HG03520 (cell line): ENCODE results near the gene TAGLN2.
"Not testable (repeated sequence)": the region's sequence is repeated elsewhere in the genome, so short reads cannot be mapped to it uniquely, and the experiment has no call there.

Experiments
- ATAC-seq: cut with Tn5 transposase; IDR thresholded peaks from one replicate; pipeline ENCODE4 v1.9.1; 2021; ENCODE audit warnings: mild to moderate bottlenecking, moderate library complexity; ENCODE audit not compliant: unreplicated experiment

TAGLN2 gene

DNA sequence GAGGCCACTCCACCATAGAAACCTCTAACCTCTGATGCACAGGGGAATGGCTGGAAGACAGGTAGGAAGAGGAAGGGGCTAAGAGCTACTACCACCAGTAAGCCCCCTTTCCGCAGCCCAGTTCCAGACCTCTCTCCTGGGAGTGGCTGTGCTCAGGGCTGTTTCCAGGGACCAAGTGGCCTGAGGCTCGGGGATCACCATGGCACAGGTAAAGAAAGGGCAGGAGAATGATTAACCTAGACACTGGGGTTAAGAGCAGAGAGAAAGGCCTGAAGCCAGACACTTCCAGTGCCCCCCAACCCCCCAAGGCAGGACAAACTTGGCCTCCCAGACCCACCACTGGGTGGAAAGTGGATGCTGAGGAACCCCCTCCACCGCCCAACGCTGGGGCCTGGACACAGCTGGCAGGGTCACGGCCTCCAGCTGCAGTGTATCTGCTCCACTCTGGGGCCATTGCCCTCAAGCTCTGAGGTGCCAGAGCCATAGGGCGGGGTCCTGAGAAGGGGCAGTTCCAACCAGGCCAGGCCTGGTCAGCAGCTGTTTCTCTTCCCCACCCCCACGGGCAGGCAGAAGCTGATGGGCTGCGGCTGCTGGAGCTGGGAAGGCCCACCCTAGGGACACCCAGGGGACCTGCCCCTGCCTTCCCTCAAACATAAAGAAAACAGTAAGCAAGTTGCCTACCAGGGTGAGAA lies 2.6 kb downstream of the TAGLN2 start:
- ATAC-seq = no peak

DNA sequence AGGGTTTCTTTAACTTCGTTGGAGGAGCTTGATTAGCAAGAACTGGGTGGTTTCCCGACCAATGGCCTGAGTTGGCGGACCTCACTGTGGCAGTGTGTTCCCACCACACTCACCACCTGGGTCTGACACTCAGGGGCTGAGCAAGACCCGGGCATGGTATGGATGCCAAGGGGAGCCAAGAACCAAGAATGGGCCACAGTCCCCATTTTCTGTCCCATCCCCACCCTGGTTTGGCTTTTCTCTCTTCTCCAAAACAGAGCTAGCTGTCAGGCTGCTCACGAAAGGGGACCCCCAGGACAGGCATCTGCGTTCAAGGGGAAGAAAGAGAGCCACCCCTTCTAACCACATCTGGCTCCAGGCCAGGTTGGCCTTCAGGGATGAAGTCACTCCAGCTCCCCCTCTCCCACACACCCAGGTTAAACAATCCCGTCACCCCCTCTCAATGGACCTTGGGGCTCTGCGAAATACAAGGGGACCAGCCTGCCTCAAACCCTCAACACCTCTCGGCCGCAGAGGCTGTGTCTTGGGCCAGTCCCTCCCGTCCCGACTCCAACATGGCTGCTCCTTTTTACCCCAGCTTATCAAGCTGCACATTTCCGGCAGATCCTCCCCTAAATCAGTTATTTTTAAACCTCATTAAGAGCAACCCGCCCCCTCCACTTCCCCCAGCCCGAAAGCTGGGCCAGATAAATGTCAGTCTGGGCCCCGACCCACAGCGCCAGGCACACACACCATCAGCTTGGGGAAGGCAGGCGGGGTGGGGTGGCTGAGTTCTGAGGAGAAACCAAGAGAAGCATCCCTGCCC lies 3.4 kb downstream of the TAGLN2 start:
- ATAC-seq = no peak

DNA sequence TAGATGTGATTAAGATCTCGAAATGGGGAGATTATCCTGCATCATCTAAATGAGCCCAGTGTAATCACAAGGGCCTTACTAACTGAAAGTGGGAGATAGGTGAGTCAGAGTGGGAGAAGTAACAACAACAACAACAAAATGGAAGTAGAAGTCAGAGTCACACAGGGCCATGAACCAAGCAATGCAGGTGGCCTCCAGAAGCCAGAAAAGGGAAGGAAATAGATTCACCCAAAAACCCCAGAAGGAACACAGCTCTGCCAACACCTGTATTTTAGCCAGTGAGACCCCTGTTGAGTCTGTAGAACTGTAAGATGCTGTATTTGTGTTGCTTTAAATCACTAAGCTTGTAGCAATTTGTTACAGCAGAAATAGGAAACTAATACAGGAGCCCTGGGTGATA lies 4.1 kb downstream of the TAGLN2 start:
- peak; percentile 19 for ATAC-seq

DNA sequence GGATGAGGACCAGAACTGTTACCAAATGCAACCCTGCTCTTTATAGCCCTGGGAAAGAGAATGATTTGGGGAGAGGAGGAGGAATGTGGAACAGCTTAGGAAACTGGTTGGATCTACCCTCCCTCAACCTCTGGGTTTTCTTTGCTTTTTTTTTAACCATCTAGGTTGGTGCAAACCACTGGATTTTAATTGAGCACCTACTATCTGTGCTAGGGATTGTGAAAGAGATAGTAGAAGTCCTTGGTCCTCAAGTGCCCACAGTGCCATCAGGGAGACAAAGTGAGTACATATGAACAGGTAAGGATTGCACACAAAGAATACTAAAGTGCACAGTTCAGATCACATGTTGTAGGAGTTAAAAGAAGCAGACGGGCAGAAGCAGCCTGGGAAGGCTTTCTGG lies 4.7 kb downstream of the TAGLN2 start:
- no peak for ATAC-seq

DNA sequence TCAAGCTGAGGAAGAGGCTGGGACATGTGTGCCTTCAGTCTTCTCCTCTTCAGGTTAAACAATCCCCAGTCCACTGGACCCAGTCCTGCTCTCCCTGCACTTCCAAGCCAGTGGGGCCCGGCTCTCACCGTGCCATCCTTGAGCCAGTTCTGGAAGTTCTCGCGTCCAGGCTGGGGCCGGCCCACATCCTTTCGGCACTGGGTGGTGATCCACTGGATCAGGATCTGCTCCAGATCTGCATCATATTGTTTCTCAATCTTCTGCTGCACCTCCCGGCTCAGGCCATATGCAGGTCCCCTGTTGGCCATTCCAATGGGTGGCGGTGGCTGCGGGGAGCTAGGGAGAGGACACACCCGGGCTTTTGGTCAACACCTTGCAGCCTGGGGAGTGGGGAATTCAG lies 5.1 kb downstream of the TAGLN2 start:
- ATAC-seq = no peak

DNA sequence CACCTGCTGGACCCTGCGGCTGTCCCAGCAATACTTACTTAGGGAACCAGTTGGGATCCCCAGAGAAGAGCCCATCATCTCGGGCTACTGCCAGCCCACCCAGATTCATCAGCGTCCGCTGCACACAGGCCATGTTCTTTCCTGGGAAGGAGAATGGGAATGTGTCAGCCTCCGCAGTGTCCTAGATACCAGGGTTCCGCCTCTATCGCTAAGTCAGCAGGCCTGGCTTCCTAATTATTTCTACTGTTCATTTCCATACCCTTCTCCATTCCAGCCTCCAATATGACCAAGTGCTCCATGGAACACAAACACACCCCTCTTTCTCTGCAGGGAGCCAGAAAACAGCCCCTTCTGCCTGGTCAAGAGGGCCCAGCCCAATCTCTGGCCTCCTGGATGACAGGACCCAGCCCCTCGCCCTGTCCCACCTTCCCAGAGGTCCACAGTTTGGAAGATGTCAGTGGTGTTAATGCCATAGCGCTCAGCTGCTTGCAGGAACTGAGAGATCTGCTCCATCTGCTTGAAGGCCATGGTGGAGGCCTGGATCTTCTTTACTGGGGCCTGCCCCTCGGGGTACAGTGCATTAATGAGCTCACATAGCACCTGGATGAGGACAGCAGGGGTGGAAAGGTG lies 6.0 kb downstream of the TAGLN2 start:
- ATAC-seq = no peak

DNA sequence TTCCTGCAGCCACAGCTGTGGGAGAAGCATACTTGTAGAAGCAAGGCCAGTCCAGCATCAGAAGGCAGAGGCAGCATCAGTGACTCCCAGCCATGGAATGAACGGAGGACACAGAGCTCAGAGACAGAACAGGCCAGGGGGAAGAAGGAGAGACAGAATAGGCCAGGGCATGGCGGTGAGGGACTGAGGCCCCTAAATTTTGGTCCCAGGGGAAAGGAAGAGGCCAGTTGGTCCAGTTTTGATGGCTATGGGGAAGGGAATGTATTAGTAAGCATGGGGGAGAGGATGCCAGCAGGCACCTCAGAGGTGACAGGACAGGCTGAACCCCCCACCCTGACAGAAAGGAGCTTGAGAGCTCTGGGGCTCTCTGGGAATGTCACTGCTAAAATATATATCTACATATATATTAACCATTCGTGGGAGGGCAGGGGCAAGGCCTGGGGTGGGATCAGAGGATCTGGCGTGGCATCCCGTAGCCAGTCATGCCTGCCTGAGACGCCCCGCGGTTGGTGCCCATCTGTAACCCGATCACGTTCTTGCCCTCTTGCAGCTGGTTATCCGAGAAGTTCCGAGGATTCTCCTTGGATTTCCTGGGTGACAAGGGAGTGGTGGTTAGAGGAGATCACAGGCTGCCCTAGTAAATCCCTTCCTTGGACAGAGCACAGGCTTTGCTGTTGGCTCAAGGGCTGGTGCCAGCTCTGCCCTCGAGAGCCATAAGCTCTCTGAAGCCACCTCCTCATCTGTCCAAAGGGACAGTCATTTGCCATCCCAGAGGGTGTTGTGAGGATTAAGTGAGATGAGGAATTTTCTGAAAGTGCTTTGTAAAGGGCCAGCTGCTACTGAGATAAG lies 6.7 kb downstream of the TAGLN2 start:
- ATAC-seq = no peak

DNA sequence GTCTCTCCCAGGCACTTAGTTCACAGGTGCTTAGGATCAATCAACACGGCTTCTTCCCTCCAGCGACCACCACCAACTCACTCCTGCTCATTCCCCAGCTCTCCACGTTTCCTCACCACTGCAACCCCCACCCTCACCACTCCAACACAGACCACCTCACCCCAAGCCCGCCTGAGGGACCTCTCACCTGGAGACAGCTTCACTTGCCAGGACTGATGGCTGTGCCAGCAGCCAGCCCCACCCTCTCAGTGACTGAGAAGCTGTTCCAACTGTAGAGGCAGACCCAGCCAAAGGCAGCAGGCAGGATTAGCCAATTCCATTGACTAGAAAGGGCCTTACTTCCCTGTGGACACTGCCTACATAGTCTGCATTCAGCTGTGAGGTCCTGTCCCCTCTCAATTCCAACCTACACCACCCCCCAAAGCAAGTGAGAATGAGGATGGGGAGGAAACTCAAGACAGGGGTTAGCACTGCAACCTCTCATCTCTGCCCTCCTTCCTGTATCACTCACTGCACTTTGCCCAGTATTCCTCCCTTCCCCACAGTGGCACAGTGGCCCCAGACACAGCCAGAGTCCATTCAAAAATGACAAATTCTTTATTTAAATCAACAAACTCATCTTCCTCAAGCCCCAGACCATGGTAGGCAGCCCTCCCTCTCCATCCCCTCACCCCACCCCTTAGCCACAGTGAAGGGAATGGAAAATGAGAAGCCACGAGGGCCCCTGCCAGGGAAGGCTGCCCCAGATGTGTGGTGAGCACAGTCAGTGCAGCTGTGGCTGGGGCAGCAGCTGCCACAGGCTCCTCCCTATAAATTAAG lies 7.6 kb downstream of the TAGLN2 start:
- no peak for ATAC-seq

DNA sequence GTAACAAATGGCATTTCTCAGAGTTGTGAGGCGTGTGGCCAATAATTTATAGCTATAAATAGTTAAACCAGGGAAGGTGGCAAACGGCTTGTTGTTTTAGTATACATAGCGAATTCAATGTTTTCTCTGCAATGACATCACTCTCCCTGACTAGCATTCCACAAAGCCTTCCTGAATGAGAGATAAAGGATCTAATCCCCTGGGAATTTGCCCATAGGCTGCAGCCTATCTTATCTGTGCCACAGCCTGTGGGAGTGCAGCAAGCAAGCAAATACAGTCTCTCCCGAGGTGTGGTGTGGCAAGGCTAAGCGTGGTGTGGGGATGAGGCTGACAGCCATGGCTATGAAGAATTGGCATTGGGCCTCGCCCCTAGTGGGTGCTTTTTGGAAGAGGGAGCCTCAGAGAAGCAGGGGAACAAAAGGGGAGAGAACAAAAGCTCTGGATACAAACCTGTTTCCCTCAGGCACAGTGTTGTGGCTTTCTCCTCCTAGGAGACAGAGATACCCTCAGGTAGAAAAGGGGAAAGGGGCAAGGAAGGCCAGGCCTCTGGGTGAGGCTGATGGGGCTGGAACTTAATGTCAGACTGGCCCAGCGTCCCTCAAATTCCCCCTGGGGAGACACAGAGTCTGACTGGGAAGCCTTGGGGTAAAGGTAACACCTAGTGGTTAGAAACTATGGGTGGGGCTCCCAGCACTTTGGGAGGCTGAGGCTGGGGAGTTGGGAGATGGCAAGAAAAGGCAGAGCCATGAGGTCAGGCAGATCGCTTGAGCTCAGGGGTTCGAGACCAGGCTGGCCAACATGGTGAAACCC lies 8.9 kb downstream of the TAGLN2 start:
- ATAC-seq = no peak

DNA sequence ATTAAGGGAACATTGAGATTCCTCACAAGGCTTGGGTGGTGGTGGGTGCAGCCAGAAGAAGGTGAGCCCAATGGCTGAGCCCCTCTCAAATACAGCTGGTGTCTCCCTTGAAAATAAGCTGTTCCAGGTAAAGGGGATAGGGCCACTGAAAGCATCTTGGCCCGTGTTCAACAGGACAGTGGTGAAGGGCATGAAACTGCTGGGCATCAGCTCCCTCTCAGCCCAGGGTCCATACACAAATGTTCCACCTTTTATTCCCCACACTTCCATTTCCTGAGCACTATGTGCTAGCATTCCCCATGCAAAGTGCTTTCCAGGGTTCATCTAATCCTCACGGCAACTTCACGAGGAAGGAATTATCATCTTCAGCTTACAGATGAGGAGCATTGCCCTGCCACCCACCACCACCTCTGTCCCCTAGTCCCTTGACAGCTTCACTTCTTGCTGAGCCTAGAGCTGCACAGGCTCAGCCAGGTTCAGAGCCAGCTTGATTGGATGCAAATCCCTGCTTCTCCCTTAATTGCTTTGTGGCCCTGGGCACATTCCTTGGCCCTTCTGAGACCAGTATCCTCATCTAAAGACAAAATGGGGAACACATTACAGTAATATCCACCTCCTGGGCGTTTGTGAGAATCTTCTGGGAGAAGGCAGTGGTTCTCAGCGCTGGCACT lies 9.6 kb downstream of the TAGLN2 start:
- no peak for ATAC-seq

DNA sequence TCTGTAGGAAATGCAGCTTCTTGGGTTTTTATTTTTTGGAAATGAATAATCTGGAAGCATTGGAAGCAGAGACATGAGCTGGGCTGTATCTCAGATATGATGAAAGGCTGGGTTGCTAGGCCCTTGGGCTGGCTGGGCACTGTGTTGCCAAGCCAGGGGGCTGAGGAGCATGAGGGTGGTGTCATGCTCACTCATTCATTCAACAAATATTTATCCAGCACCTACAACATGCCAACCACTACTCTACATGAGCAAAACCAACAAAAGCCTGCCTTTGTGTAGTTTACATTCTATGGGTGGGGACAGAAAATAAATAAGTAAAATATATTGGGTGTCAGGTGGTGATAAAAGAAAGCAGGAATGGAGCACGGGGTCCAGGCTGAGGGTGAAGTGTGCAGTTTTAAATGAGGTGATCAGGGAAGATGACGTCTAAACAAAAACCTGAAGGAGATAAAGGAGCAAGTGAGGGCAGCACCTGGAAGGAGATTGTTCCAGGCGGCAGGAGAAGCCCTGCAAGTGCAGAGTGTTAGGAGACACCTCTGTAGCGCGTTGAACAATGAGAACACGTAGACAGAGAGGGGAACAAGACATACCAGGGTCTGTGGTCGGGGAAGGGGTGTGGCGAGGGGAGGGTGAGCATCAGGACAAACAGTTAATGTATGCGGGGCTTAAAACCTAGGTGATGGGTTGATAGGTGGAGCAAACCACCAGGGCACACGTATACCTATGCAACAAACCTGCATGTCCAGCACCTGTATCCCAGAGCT lies 10.9 kb downstream of the TAGLN2 start:
- ATAC-seq = no peak

DNA sequence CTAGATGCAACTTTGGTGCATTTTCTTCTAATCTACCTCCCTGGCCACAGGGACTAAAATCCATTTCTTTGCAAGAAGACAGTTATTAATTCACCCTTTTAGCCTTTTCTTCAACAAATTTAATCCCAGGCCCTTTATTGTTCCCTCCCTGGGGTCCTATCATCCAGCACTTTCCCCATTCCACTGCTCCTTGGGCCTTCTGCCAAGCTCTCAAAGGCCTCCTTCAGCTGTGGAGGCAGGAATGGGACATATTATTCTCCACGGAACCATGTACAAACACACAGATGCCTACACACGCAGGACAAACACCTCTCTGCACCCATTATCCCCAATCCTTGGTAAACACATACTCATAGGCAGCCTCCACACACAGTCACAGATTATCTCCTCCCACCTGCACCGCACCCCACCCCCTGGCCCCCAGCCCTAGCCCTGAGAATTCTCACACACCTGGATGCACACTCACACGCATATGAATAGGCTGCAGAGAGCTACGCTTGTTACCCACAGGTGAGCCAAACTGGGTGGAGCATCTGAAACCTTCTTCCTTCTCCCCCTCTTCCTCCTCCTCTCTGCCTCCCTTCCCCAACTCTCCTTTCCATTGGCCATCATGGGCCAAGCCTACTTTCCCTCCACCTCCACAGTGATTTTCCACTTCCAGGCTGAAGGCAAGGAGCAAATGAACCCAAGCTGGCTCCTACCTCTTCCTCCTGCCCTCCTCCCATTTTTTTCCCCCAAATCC lies 11.7 kb downstream of the TAGLN2 start:
- no peak for ATAC-seq

DNA sequence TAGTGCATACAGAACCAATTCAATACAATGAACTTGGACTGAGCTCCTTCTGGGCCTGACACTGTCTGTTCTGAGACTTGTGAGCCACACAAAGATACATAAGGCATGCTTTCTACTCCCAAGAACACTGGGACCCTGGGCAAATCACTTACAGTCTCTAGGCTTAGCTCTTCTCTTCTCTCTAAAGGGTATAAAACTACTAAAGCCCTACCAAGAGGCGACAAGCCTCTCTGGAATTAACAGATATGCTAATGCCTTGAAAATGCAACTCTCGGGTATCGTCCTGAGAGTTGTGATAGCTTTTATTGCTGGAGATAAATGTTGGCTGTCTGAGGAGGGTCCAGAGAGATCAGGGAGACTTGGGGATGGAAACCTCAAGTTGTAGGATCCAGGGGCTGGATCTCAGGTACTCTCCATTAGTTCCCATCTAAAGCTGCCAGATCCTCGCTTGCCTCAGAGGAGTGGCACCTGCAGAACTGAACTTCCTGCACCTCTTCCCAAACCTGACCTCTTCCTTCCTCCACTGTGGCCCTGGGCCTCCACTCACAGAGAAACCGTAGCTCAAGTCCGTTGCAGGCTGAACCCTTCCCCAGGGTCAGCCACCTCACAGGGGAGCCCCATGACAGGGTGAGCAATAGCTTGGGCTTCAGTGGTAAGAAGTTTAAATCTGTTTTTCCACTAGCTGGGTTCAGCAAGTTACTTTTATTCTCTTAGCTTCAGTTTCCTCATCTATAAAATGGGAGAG lies 13.8 kb downstream of the TAGLN2 start:
- ATAC-seq = no peak

DNA sequence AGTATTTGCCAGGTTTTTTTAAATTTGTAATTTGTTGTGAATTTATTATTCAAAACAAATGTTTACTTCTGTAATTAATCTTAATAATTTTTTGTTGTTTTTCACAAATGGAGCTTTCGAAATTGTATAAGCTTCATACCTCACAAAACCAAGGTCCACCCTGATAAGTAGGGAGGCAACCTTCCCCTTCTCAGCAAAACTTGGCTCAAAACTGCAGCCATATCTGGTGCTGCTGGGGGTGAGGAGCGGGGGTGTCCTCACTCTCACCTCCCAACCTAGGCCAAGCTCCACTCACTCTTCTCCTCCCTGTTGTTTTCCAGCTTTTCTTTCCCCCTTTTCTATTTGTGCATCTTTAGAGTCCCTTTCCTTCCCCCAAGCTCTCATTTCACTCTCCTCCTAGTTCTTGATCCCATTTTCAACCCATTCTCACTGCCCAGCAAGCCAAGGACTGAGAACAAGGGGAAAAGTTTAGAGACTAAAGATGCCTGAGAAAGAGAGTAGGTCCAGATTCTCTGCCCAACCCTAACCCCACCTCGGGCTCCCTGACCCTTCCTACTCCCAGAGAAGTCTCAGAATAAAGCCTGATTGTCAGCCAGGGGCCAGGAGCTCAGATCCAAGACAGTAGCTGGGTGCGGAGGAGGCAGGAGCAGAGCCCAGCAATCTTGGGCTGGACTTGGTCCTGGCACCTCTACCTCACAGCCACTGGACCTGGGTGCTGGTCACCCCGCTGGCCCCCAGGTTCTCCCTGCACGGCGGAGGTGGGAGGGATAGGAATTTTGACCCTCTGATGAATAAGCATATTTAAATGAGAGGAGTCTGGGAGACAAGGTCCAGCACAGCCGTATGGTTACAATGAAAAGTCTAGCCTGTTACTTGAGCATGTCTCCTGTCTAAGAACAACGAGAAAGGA lies 17.0 kb downstream of the TAGLN2 start:
- ATAC-seq = no peak

DNA sequence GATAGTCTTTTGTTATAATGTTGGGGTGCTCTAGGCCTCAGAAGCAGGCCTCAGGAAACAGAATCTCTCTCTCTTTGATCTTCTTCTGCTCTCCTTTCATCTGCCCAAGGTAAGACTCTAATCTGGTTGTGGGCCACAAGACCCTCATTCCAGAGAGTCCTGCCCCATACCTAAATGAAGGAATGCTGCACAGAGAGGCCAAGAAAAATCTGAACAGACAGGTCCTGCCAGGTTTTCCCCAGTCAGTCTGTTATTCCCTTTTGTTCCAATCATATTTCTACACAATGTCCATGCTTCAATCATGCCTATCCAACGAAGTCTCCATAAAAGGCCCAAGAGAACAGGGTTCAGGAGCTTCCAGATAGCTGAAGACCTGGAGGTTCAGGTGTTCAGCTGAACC lies 18.3 kb downstream of the TAGLN2 start:
- no peak for ATAC-seq

DNA sequence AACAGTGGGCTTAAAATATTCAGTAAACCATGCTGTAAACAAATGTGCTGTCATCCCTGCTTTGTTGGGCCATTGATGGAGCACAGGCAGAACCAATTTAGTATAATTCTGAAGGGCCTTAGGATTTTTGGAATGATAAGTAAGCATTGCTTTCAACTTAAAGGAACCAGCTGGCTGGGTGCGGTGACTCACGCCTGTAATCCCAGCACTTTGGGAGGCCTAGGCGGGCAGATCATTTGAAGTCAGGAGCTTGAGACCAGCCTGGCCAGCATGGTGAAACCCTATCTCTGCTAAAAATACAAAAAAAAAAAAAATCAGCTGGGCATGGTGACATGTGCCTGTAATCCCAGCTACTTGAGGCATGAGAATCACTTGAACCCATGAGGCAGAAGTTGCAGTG lies 21.3 kb downstream of the TAGLN2 start:
- ATAC-seq = not testable (repeated sequence)
